ENCODE measurements around the gene CLDN1.

The CLDN1 gene

DNA sequence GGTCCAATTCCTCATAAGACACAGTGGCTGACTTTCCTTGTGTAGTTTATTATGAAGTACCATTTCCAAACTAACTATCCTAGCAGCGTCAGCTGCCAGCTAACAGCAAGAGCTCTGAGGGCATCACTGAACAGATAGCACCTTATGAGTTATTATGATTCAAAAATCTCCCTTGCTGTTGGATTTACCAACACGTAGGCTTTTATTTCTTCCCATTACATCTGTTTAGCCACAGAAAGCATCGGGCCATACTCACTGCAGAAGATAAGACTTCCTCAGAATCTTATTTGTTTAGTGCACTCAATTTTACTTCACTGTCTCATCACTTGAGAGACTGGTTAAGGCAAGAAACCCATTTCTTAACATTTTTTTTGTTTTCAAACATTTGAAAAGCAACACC lies 16.2 kb downstream of the CLDN1 start:
- Histone ChIP-seq H3F3A (ENCODE audit: insufficient read depth, low read length) (no peaks in the 10 kb centered on the region), H3K27me3 (replicated peaks; ENCODE audit: insufficient read depth, low read length) (no peaks in the 10 kb centered on the region), H3K4me1 (ENCODE audit: low read length) (no peaks in the 10 kb centered on the region), H3K9me3 (replicated peaks; ENCODE audit: insufficient read depth, low read length) (no peaks in the 10 kb centered on the region), H3K27ac (ENCODE audit: low read length) (no peak overlapping the region), H3K36me3 (replicated peaks; ENCODE audit: insufficient read depth, low read length) (no peaks in the 10 kb centered on the region), H2AFZ (ENCODE audit: low read length) (no peak overlapping the region), H4K20me1 (ENCODE audit: insufficient read depth, low read length) (no peaks in the 10 kb centered on the region), H3K9ac (ENCODE audit: low read length) (no peak overlapping the region), H3K4me3 (ENCODE audit: low read length) (no peak overlapping the region), H3K4me2 (ENCODE audit: low read depth, low read length) (no peak overlapping the region), H3K9me2 (replicated peaks; ENCODE audit: insufficient read depth, low read length) (no peaks in the 10 kb centered on the region), H3K79me2 (ENCODE audit: low read length) (no peaks in the 10 kb centered on the region)
- TF ChIP-seq EZH2 (optimal IDR thresholded peaks at IDR 0.05; ENCODE audit: low read depth, low read length), result no peak
- no peak for TF ChIP-seq EZH2phosphoT487 (IDR thresholded peaks at IDR 0.05; ENCODE audit: low read length)
- TF ChIP-seq, protein P1, sequence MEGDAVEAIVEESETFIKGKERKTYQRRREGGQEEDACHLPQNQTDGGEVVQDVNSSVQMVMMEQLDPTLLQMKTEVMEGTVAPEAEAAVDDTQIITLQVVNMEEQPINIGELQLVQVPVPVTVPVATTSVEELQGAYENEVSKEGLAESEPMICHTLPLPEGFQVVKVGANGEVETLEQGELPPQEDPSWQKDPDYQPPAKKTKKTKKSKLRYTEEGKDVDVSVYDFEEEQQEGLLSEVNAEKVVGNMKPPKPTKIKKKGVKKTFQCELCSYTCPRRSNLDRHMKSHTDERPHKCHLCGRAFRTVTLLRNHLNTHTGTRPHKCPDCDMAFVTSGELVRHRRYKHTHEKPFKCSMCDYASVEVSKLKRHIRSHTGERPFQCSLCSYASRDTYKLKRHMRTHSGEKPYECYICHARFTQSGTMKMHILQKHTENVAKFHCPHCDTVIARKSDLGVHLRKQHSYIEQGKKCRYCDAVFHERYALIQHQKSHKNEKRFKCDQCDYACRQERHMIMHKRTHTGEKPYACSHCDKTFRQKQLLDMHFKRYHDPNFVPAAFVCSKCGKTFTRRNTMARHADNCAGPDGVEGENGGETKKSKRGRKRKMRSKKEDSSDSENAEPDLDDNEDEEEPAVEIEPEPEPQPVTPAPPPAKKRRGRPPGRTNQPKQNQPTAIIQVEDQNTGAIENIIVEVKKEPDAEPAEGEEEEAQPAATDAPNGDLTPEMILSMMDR (IDR thresholded peaks at IDR 0.05; ENCODE audit: low read length), result no peak
- DNase-seq, result no peak

DNA sequence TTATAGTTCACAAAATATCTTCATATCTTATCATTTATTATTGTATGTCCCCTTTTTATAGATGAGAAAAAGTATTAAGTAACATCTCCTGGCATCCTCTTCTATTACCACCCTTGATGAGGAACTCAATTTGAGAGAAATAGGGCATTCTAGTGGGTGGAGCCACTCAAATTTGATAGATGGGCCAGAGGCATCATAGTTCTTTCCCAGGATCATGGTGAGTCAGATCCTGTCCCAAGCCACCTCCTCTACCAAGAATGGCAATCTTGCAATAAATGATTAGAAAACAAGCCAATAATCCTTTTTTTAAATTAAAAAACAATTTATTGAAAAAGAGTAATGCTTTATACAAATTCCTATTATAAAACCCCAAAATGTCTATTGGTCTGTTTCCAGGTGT lies 16.8 kb downstream of the CLDN1 start:
- Histone ChIP-seq H3F3A (ENCODE audit: insufficient read depth, low read length) (no peaks in the 10 kb centered on the region), H3K4me3 (ENCODE audit: low read length) (no peak overlapping the region), H3K4me1 (ENCODE audit: low read length) (no peaks in the 10 kb centered on the region), H3K9me3 (replicated peaks; ENCODE audit: insufficient read depth, low read length) (no peaks in the 10 kb centered on the region), H3K27me3 (replicated peaks; ENCODE audit: insufficient read depth, low read length) (no peaks in the 10 kb centered on the region), H3K79me2 (ENCODE audit: low read length) (no peaks in the 10 kb centered on the region), H4K20me1 (ENCODE audit: insufficient read depth, low read length) (no peaks in the 10 kb centered on the region), H3K9me2 (replicated peaks; ENCODE audit: insufficient read depth, low read length) (no peaks in the 10 kb centered on the region), H3K36me3 (replicated peaks; ENCODE audit: insufficient read depth, low read length) (no peaks in the 10 kb centered on the region), H3K9ac (ENCODE audit: low read length) (no peak overlapping the region), H2AFZ (ENCODE audit: low read length) (no peak overlapping the region), H3K27ac (ENCODE audit: low read length) (no peak overlapping the region), H3K4me2 (ENCODE audit: low read depth, low read length) (no peak overlapping the region)
- no peak for TF ChIP-seq EZH2 (optimal IDR thresholded peaks at IDR 0.05; ENCODE audit: low read depth, low read length)
- TF ChIP-seq, protein P1 (IDR thresholded peaks at IDR 0.05; ENCODE audit: low read length), result no peak
- no peak for TF ChIP-seq EZH2phosphoT487 (IDR thresholded peaks at IDR 0.05; ENCODE audit: low read length)
- no peak for DNase-seq

DNA sequence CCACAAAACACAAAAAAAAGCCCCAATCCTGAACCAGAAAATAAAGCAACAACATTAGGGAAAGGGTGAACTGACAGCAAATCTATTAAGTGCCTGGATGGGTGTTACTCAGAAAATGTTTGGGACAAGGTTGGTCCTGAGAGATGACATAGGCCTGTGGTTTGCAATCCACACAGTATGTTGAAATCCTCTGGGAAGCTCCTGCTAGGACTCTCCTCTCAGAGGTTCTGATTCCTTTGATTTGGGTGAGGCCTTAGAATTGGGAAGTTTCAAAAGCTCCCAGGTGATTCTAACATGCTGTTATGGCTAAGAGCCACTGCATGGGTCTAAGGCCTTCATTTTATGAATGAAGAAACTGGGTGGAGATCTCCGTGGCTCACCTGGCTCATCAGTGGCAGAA lies 18.4 kb downstream of the CLDN1 start:
- TF ChIP-seq EZH2phosphoT487 (IDR thresholded peaks at IDR 0.05; ENCODE audit: low read length) (no peak), EZH2 (optimal IDR thresholded peaks at IDR 0.05; ENCODE audit: low read depth, low read length) (no peak)
- TF ChIP-seq, protein P1 (IDR thresholded peaks at IDR 0.05; ENCODE audit: low read length), result no peak
- Histone ChIP-seq H3K27ac (ENCODE audit: low read length) (no peak overlapping the region), H3K27me3 (replicated peaks; ENCODE audit: insufficient read depth, low read length) (no peaks in the 10 kb centered on the region), H4K20me1 (ENCODE audit: insufficient read depth, low read length) (no peaks in the 10 kb centered on the region), H3K9me3 (replicated peaks; ENCODE audit: insufficient read depth, low read length) (no peaks in the 10 kb centered on the region), H3K9me2 (replicated peaks; ENCODE audit: insufficient read depth, low read length) (no peaks in the 10 kb centered on the region), H3K9ac (ENCODE audit: low read length) (no peak overlapping the region), H3K36me3 (replicated peaks; ENCODE audit: insufficient read depth, low read length) (no peaks in the 10 kb centered on the region), H3K79me2 (ENCODE audit: low read length) (no peaks in the 10 kb centered on the region), H3K4me3 (ENCODE audit: low read length) (no peak overlapping the region), H3K4me2 (ENCODE audit: low read depth, low read length) (no peak overlapping the region), H3K4me1 (ENCODE audit: low read length) (no peaks in the 10 kb centered on the region), H3F3A (ENCODE audit: insufficient read depth, low read length) (no peaks in the 10 kb centered on the region), H2AFZ (ENCODE audit: low read length) (no peak overlapping the region)
- no peak for DNase-seq

All from MM.1S (cell line).